H1 (cell line): ENCODE measurements around the gene KRT35. TPM values are rescaled to one million over a fixed set of nuclear protein-coding genes. Genes with fewer than 3 reads are reported as not detected.

ENCODE experiments used
- CTCF ChIA-PET: fragments of 300-600 bp; sonication (Branson Sonifier 250); formaldehyde crosslinking; loops from one replicate; lab custom pipeline; 2021; ENCODE audit not compliant: partially characterized antibody; lab: Charles Lee
- POLR2A ChIA-PET: fragments of 300-600 bp; sonication (Branson Sonifier 250); formaldehyde crosslinking; loops from one replicate; lab custom pipeline; 2021; ENCODE audit warnings: inconsistent platforms; ENCODE audit not compliant: partially characterized antibody; lab: Charles Lee
- DNase-seq, 2 experiments: peaks; one replicate each; pipeline versions ENCODE4 v3.0.0 to v3.0.0-alpha.2; 2010 to 2022; ENCODE audit warnings: low spot score in 2 of 2, low read depth in 1 of 2, mixed read lengths in 1 of 2
- FAIRE-seq: peaks from 2 replicates; lab custom pipeline; 2011; peaks lifted over from hg19 to GRCh38; lab: Jason Lieb, UNC
- H2AFZ ChIP-seq: 2 replicates; pipeline ENCODE4 v1.8.1; 2012; ENCODE audit warnings: low read length, inconsistent platforms
- H2AK5ac ChIP-seq: 2 replicates; pipeline ENCODE4 v1.6.1; 2013; ENCODE audit warnings: low read depth, low read length
- H2BK120ac ChIP-seq: replicated peaks from 2 replicates; pipeline ENCODE3; 2013; ENCODE audit warnings: low read depth, low read length, inconsistent platforms
- H2BK12ac ChIP-seq: 2 replicates; pipeline ENCODE4 v1.6.1; 2013; ENCODE audit warnings: low read depth, low read length
- H2BK15ac ChIP-seq: 2 replicates; pipeline ENCODE4 v1.6.1; 2013; ENCODE audit warnings: low read length
- H2BK20ac ChIP-seq: 2 replicates; pipeline ENCODE4 v1.6.1; 2013; ENCODE audit warnings: low read length
- H2BK5ac ChIP-seq: 2 replicates; pipeline ENCODE4 v1.6.1; 2013; ENCODE audit warnings: low read depth, low read length
- H3K14ac ChIP-seq: 2 replicates; pipeline ENCODE4 v1.6.1; 2013; ENCODE audit warnings: inconsistent platforms; ENCODE audit not compliant: insufficient read length
- H3K18ac ChIP-seq: 2 replicates; pipeline ENCODE4 v1.6.1; 2013; ENCODE audit warnings: low read length; ENCODE audit errors: extremely low read depth
- H3K23ac ChIP-seq: 2 replicates; pipeline ENCODE4 v1.6.1; 2013; ENCODE audit warnings: inconsistent platforms; ENCODE audit not compliant: insufficient read length
- H3K23me2 ChIP-seq: 2 replicates; pipeline ENCODE4 v1.6.1; 2013; ENCODE audit warnings: low read depth, low read length
- H3K27ac ChIP-seq: 2 replicates; pipeline ENCODE4 v1.6.1; 2011; ENCODE audit warnings: low read depth, low read length, inconsistent platforms
- H3K27me3 ChIP-seq, 4 experiments: replicated peaks in 1 of 4; 1 replicate in 1 of 4; 2 replicates in 3 of 4; pipeline versions ENCODE4 v1.6.1 to v1.8.1; 2011 to 2013; ENCODE audit warnings: low read length in 3 of 4, mild to moderate bottlenecking in 3 of 4, inconsistent platforms in 2 of 4, mixed read lengths in 2 of 4, moderate library complexity in 1 of 4; ENCODE audit not compliant: control insufficient read depth in 3 of 4, insufficient read depth in 3 of 4; ENCODE audit errors: extremely low read depth in 1 of 4
- H3K36me3 ChIP-seq, 4 experiments: 2 replicates each; pipeline versions ENCODE4 v1.6.1 to v1.8.1; 2011 to 2013; ENCODE audit warnings: mild to moderate bottlenecking in 4 of 4, low read length in 3 of 4, moderate library complexity in 2 of 4, control low read depth in 1 of 4, inconsistent platforms in 1 of 4; ENCODE audit not compliant: insufficient read depth in 4 of 4, control insufficient read depth in 2 of 4
- H3K4ac ChIP-seq: replicated peaks from 2 replicates; pipeline ENCODE3; 2013; ENCODE audit warnings: low read length, low read depth, mixed read lengths, inconsistent platforms; ENCODE audit not compliant: insufficient read length
- H3K4me1 ChIP-seq, 4 experiments: replicated peaks in 1 of 4; 1 replicate in 1 of 4; 2 replicates in 3 of 4; pipeline versions ENCODE4 v1.6.1 to v1.8.1; 2011 to 2013; ENCODE audit warnings: low read length in 3 of 4, inconsistent platforms in 2 of 4, mixed read lengths in 1 of 4; ENCODE audit not compliant: insufficient read depth in 4 of 4, control insufficient read depth in 3 of 4
- H3K4me2 ChIP-seq, 2 experiments: 2 replicates each; pipeline versions ENCODE4 v1.6.1 to v1.8.1; 2011 to 2013; ENCODE audit warnings: low read depth in 2 of 2, low read length in 2 of 2, control low read depth in 1 of 2, inconsistent platforms in 1 of 2, mild to moderate bottlenecking in 1 of 2; ENCODE audit not compliant: insufficient read depth in 1 of 2
- H3K4me3 ChIP-seq, 4 experiments: fragments of 200-600, 300-600 bp in 1 of 4; sonication (generic), shearing (Covaris generic), sonication (Bioruptor Twin) in 1 of 4; 2 replicates each; pipeline versions ENCODE4 v1.5.1 to v1.8.1; 2011 to 2016; ENCODE audit warnings: low read length in 4 of 4, low read depth in 3 of 4, control low read depth in 2 of 4, inconsistent platforms in 2 of 4, mild to moderate bottlenecking in 2 of 4, mixed read lengths in 1 of 4, moderate library complexity in 1 of 4; ENCODE audit not compliant: insufficient read depth in 2 of 4; ENCODE audit errors: extremely low read depth in 1 of 4
- H3K56ac ChIP-seq: replicated peaks from 2 replicates; pipeline ENCODE3; 2013; ENCODE audit warnings: low read depth, mild to moderate bottlenecking, mixed read lengths, low read length, inconsistent platforms; ENCODE audit not compliant: insufficient read length
- H3K79me1 ChIP-seq: 2 replicates; pipeline ENCODE4 v1.6.1; 2013; ENCODE audit warnings: low read depth, low read length, control low read depth
- H3K79me2 ChIP-seq, 2 experiments: 2 replicates each; pipeline versions ENCODE4 v1.6.1 to v1.8.1; 2012 to 2013; ENCODE audit warnings: low read length in 2 of 2, mild to moderate bottlenecking in 2 of 2, inconsistent platforms in 1 of 2; ENCODE audit not compliant: insufficient read depth in 2 of 2, control insufficient read depth in 1 of 2
- H3K9ac ChIP-seq, 4 experiments: replicated peaks in 1 of 4; 1 replicate in 1 of 4; 2 replicates in 3 of 4; pipeline versions ENCODE4 v1.6.1 to v1.8.1; 2011 to 2013; ENCODE audit warnings: low read depth in 3 of 4, low read length in 3 of 4, control low read depth in 2 of 4, mild to moderate bottlenecking in 2 of 4, moderate library complexity in 2 of 4, inconsistent platforms in 1 of 4; ENCODE audit errors: extremely low read depth in 1 of 4
- H3K9me3 ChIP-seq, 2 experiments: 2 replicates each; pipeline versions ENCODE4 v1.6.1 to v1.8.1; 2012 to 2013; ENCODE audit warnings: mild to moderate bottlenecking in 2 of 2, moderate library complexity in 2 of 2, control low read depth in 1 of 2, inconsistent platforms in 1 of 2, low read depth in 1 of 2, low read length in 1 of 2, mixed read lengths in 1 of 2; ENCODE audit not compliant: insufficient read depth in 2 of 2
- H4K20me1 ChIP-seq, 2 experiments: replicated peaks in 1 of 2; 2 replicates each; pipeline versions ENCODE3 to v1.8.1; 2011 to 2013; ENCODE audit warnings: inconsistent platforms in 2 of 2, low read length in 2 of 2, mild to moderate bottlenecking in 1 of 2; ENCODE audit not compliant: insufficient read depth in 2 of 2, control insufficient read depth in 1 of 2
- H4K5ac ChIP-seq: 2 replicates; pipeline ENCODE4 v1.6.1; 2013; ENCODE audit warnings: low read length, low read depth, mixed read lengths, inconsistent platforms; ENCODE audit not compliant: insufficient read length
- H4K8ac ChIP-seq: 2 replicates; pipeline ENCODE4 v1.8.0; 2013; ENCODE audit warnings: mild to moderate bottlenecking, moderate library complexity, low read length, inconsistent platforms; ENCODE audit not compliant: insufficient read depth; ENCODE audit errors: extremely low read depth
- H4K91ac ChIP-seq: replicated peaks from 2 replicates; pipeline ENCODE3; 2013; ENCODE audit warnings: low read length, mixed read lengths, inconsistent platforms; ENCODE audit not compliant: insufficient read length
- BACH1 ChIP-seq: IDR thresholded peaks from 2 replicates; pipeline ENCODE4 v1.6.1; 2012; ENCODE audit warnings: low read length, improper control_type of control experiment
- BCL11A ChIP-seq, 2 experiments: IDR thresholded peaks; one replicate each; pipeline ENCODE4 v1.6.1; 2011; ENCODE audit warnings: low read depth in 2 of 2, low read length in 2 of 2, mild to moderate bottlenecking in 2 of 2
- BRCA1 ChIP-seq: IDR thresholded peaks from 2 replicates; pipeline ENCODE4 v1.6.1; 2012; ENCODE audit warnings: low read depth, low read length, improper control_type of control experiment
- CREB1 ChIP-seq: IDR thresholded peaks from 2 replicates; pipeline ENCODE4 v1.6.1; 2012; ENCODE audit warnings: inconsistent platforms
- HDAC6 ChIP-seq: IDR thresholded peaks from one replicate; pipeline ENCODE4 v1.7.1; 2012; ENCODE audit warnings: low read depth, mild to moderate bottlenecking, inconsistent platforms, low read length, moderate library complexity
- KDM4A ChIP-seq: IDR thresholded peaks from one replicate; pipeline ENCODE4 v1.7.1; 2012; ENCODE audit warnings: low read depth, mild to moderate bottlenecking, moderate library complexity, low read length, inconsistent platforms; ENCODE audit not compliant: severe bottlenecking
- RNF2 ChIP-seq: fragments of 200-900, 300-1000 bp; sonication (generic); IDR thresholded peaks from 2 replicates; pipeline ENCODE4 v1.7.1; 2016; ENCODE audit warnings: borderline replicate concordance, low read depth, mild to moderate bottlenecking, antibody characterized with exemption, low read length; ENCODE audit not compliant: poor library complexity, severe bottlenecking; ENCODE audit errors: missing control alignments
- SIX5 ChIP-seq: IDR thresholded peaks from 2 replicates; pipeline ENCODE4 v1.6.1; 2011; ENCODE audit warnings: mild to moderate bottlenecking, low read depth, low read length
- SP2 ChIP-seq: IDR thresholded peaks from 2 replicates; pipeline ENCODE4 v1.6.1; 2012; ENCODE audit warnings: mild to moderate bottlenecking, low read length, inconsistent platforms
- SP4 ChIP-seq: IDR thresholded peaks from 2 replicates; pipeline ENCODE4 v1.6.1; 2012; ENCODE audit warnings: low read length, inconsistent platforms
- SUZ12 ChIP-seq: fragments of 200-600 bp; sonication (generic); IDR thresholded peaks from 2 replicates; pipeline ENCODE4 v1.6.1; 2012; ENCODE audit warnings: mild to moderate bottlenecking, inconsistent platforms, low read length, moderate library complexity, mixed read lengths
- TAF1 ChIP-seq: IDR thresholded peaks from 2 replicates; pipeline ENCODE4 v1.6.1; 2011; ENCODE audit warnings: mild to moderate bottlenecking, low read depth, low read length
- TAF7 ChIP-seq: optimal IDR thresholded peaks from 2 replicates; pipeline ENCODE3; 2011; ENCODE audit warnings: low read depth, mild to moderate bottlenecking, inconsistent platforms, low read length, moderate library complexity, borderline replicate concordance
- YY1 ChIP-seq: IDR thresholded peaks from 2 replicates; pipeline ENCODE4 v1.6.1; 2011; ENCODE audit warnings: low read depth, mild to moderate bottlenecking, low read length
- WGBS, 2 experiments: shearing (Covaris generic) in 1 of 2; methylation state at CpG; one replicate each; pipeline versions ENCODE4 v1.1.6 to v1.1.7; 2013 to 2015; ENCODE audit warnings: low lambda C conversion rate in 2 of 2, mixed read lengths in 2 of 2, inconsistent platforms in 1 of 2, low coverage in 1 of 2, missing lambda C conversion rate in 1 of 2; ENCODE audit not compliant: insufficient replicate concordance in 2 of 2, insufficient coverage in 1 of 2, insufficient read length in 1 of 2; ENCODE audit errors: extremely low coverage in 1 of 2, missing lambda C conversion rate in 1 of 2; 5-methylcytosine and 5-hydroxymethylcytosine counted together
- polyA plus RNA-seq, 7 experiments: library from polyadenylated mRNA; depleted of rRNA in 3 of 7; stranded (reverse) in 5 of 7; unstranded in 2 of 7; fragments of >200 nt in 5 of 7; fragments of 200-250 nt in 2 of 7; gene quantifications; 1 replicate in 5 of 7; 2 replicates in 1 of 7; 4 replicates in 1 of 7; pipeline versions ENCODE4 v1.2.1 to v1.2.3, GENCODE V29; 2011 to 2013; ENCODE audit warnings: missing spikeins in 2 of 7, mixed read lengths in 2 of 7
- total RNA-seq: library from RNA; stranded (reverse); fragmentation: NEBNext Ultra II Directional; extraction: Animal tissue kit (Norgen Biotek cat#: 25700); gene quantifications from 2 replicates; pipeline ENCODE4 v1.2.1, GENCODE V29; 2021
- TF ChIP-seq, protein P1 (sequence below): IDR thresholded peaks from 2 replicates; pipeline ENCODE4 v1.6.1; 2011; ENCODE audit warnings: low read depth, mild to moderate bottlenecking, low read length; ENCODE audit not compliant: insufficient read depth

Gene KRT35
- total and polyA plus RNA-seq, 2 of the 8 experiments (the other 6 are each of a cell fraction or from before 2014, with no cell fraction given), result not detected

DNA sequence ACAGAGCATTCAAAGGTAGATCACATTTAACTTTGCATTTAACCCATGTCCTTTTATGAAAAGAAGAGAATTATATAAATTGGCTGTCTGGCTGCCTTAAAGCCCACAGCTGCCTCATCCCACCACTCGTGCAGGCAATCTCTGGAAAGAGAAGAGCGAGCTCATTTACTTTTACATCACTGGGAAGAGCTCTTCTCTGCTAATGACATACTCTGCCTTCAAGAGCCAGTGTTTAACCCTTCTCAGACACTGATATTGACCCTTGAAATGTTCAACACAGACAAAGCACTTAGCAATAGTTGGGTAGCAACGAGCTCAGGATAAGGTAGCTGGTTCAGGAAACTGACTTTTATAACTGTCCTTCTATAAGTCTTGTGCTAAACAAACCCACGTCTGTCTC is 46.9 kb downstream of the KRT35 start:
- Histone ChIP-seq H3K23ac (no peak overlapping the region), H2AFZ (peak overlapping the region; percentile 75; the same call in 1 of the 2 replicates), H3K4me1 (peaks cover 0 to under 1% (median 0%) of the 10 kb centered on the region in 4 experiments; a peak in 1 of 7 replicates), H3K27ac (no peak overlapping the region), H3K9me3 (no peaks in the 10 kb centered on the region; a peak in 1 of 4 replicates), H3K14ac (no peak overlapping the region), H4K5ac (no peak overlapping the region), H4K91ac (no peak overlapping the region), H3K18ac (no peak overlapping the region), H3K79me2 (no peaks in the 10 kb centered on the region), H3K36me3 (no peaks in the 10 kb centered on the region), H2BK15ac (no peak overlapping the region), H3K9ac (no peak overlapping the region), H4K20me1 (no peaks in the 10 kb centered on the region), H3K23me2 (no peaks in the 10 kb centered on the region), H3K27me3 (no peaks in the 10 kb centered on the region), H2BK120ac (no peak overlapping the region), H3K4me3 (no peak overlapping the region), H3K79me1 (no peaks in the 10 kb centered on the region), H2BK5ac (no peak overlapping the region), H2BK20ac (no peak overlapping the region), H2BK12ac (no peak overlapping the region), H3K4me2 (no peak overlapping the region), H4K8ac (no peak overlapping the region), H3K56ac (no peak overlapping the region), H3K4ac (no peak overlapping the region), H2AK5ac (no peak overlapping the region)
- WGBS, 2 experiments, result 86% methylated on average over 4 of the region's 4 CpGs; no CpG with 5 or more reads in 1 of the 2 experiments
- FAIRE-seq (no peak), DNase-seq (no peak)
- POLR2A ChIA-PET, result interaction anchor here (0.6 kb wide), 1 partner anchor 221 kb away, joined by 4 read pairs; no protein-coding TSS in a partner anchor
- CTCF ChIA-PET, result interaction anchor here (0.6 to 2.0 kb wide), 9 partner anchors 10 to 410 kb away, joined by 3 to 11 read pairs (median 5); partner anchors contain the start of gene KRT37
- TF ChIP-seq BACH1, result no peak
- TF ChIP-seq, protein P1, sequence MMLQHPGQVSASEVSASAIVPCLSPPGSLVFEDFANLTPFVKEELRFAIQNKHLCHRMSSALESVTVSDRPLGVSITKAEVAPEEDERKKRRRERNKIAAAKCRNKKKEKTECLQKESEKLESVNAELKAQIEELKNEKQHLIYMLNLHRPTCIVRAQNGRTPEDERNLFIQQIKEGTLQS, result no peak
- no peak for TF ChIP-seq TAF1
- no peak for TF ChIP-seq SIX5
- no peak for TF ChIP-seq SUZ12
- TF ChIP-seq SP4, result no peak
- no peak for TF ChIP-seq BCL11A (IDR thresholded peaks at IDR 0.05; ENCODE audit: low read depth in 2 of 2, low read length in 2 of 2)
- no peak for TF ChIP-seq CREB1
- no peak for TF ChIP-seq BRCA1
- no peak for TF ChIP-seq YY1
- no peak for TF ChIP-seq SP2
- TF ChIP-seq HDAC6, result no peak
- TF ChIP-seq RNF2, result no peak
- TF ChIP-seq KDM4A, result no peak
- TF ChIP-seq TAF7, result no peak
